Stomach (tissue), 4 donors: ENCODE data around the gene TRIM60.

ENCODE experiments used
- CTCF ChIP-seq, 7 experiments: fragments of 450-650 bp in 4 of 7; fragments of 200-600 bp in 3 of 7; sonication (generic) in 3 of 7; IDR thresholded peaks; one replicate each; pipeline ENCODE4 v1.5.1; 2016 to 2019; ENCODE audit warnings: antibody characterized with exemption in 7 of 7, control low read depth in 2 of 7, mild to moderate bottlenecking in 1 of 7
- EP300 ChIP-seq: sonication (generic); formaldehyde crosslinking; IDR thresholded peaks from one replicate; pipeline ENCODE4 v1.6.1; 2017; ENCODE audit warnings: antibody characterized with exemption
- POLR2A ChIP-seq, 4 donors: fragments of 450-650 bp; IDR thresholded peaks; one replicate each; pipeline ENCODE4 v1.6.1; 2016; ENCODE audit warnings: antibody characterized with exemption in 4 of 4, control low read depth in 2 of 4, mild to moderate bottlenecking in 1 of 4, moderate library complexity in 1 of 4
- POLR2AphosphoS5 ChIP-seq, 3 donors: sonication (generic); formaldehyde crosslinking; IDR thresholded peaks; one replicate each; pipeline ENCODE4 v1.6.1; 2016; ENCODE audit warnings: antibody characterized with exemption in 3 of 3

- no peak for TF ChIP-seq CTCF (IDR thresholded peaks at IDR 0.05)
- TF ChIP-seq POLR2A (IDR thresholded peaks at IDR 0.05), result no peak
- TF ChIP-seq EP300, result no peak
- TF ChIP-seq POLR2AphosphoS5 (IDR thresholded peaks at IDR 0.05), result no peak
Observed at GRCh38 chr4:165006886-165007285, 24.9 kb upstream of the TRIM60 start.
